Lower leg skin (tissue), 4 donors: Measurements from ENCODE around the gene CEBPA. TPM values are rescaled to one million over a fixed set of nuclear protein-coding genes. Genes with fewer than 3 reads are reported as not detected.

Experiments
- DNase-seq, 2 donors: peaks; one replicate each; pipeline ENCODE4 v3.0.0-alpha.2; 2019; ENCODE audit warnings: low spot score in 2 of 2
- H3K4me3 ChIP-seq: fragments of 200-600 bp; sonication (generic); 2 replicates; pipeline ENCODE4 v1.5.1; 2017; ENCODE audit warnings: mild to moderate bottlenecking, low read depth; ENCODE audit not compliant: poor library complexity, severe bottlenecking
- CTCF ChIP-seq, 3 donors: fragments of 450-650 bp; IDR thresholded peaks; one replicate each; pipeline ENCODE4 v1.5.1; 2016; ENCODE audit warnings: antibody characterized with exemption in 3 of 3, mild to moderate bottlenecking in 3 of 3, moderate library complexity in 2 of 3
- POLR2A ChIP-seq, 2 donors: fragments of 450-650 bp; IDR thresholded peaks; one replicate each; pipeline ENCODE4 v1.6.1; 2016 to 2017; ENCODE audit warnings: antibody characterized with exemption in 2 of 2, mild to moderate bottlenecking in 1 of 2, moderate library complexity in 1 of 2
- WGBS, 2 donors: methylation state at CpG; one replicate each; pipeline ENCODE4 v1.1.5; 2018; 5-methylcytosine and 5-hydroxymethylcytosine counted together
- intact Hi-C: fragments of 100-400 bp; cut with DNase I; formaldehyde crosslinking; loops from one replicate; pipeline ENCODE4 v1.15.0; 2023; ENCODE audit warnings: low total_unique reads
- total RNA-seq, 4 donors: library from RNA; depleted of rRNA; stranded (reverse); fragments of >200 nt; gene quantifications; one replicate each; pipeline ENCODE4 v1.1.0, GENCODE V29; 2016

The CEBPA gene
- total RNA-seq, 4 donors from 2014 or later: 228 to 297 (median 255) TPM

GRCh38 chr19:33332248-33332647 lies 29.9 kb upstream of the CEBPA start:
- 77 to 83% methylated on average over 5 of the region's 5 CpGs for WGBS, 2 donors
- TF ChIP-seq CTCF (IDR thresholded peaks at IDR 0.05) (no peak), POLR2A (IDR thresholded peaks at IDR 0.05) (no peak)
- no peak overlapping the region for H3K4me3 ChIP-seq
- no peak for DNase-seq
- intact Hi-C loops: no loop called here

- WGBS, 2 donors: 78 to 84% methylated on average over 4 of the region's 4 CpGs
These were observed 27.4 kb upstream of the CEBPA start for GRCh38 chr19:33329736-33330135.

GRCh38 chr19:33329060-33329459 lies 26.7 kb upstream of the CEBPA start:
- intact Hi-C loops: no loop called here
- no peak for TF ChIP-seq POLR2A (IDR thresholded peaks at IDR 0.05)
- no peak for TF ChIP-seq CTCF (IDR thresholded peaks at IDR 0.05)
- DNase-seq: no peak
- 79 to 87% methylated on average over 8 of the region's 8 CpGs for WGBS, 2 donors
- no peak overlapping the region for H3K4me3 ChIP-seq

More at GRCh38 chr19:33329736-33330135, 27.4 kb upstream of the CEBPA start:
- no peak overlapping the region for H3K4me3 ChIP-seq
- intact Hi-C loops: no loop called here
- DNase-seq: no peak
- TF ChIP-seq POLR2A (IDR thresholded peaks at IDR 0.05) (no peak), CTCF (IDR thresholded peaks at IDR 0.05) (no peak)

- TF ChIP-seq CTCF (IDR thresholded peaks at IDR 0.05) (no peak), POLR2A (IDR thresholded peaks at IDR 0.05) (no peak)
- intact Hi-C loops: no loop called here
- WGBS, 2 donors: 25 to 34% methylated on average over 5 of the region's 5 CpGs
- H3K4me3 ChIP-seq: no peak overlapping the region
- DNase-seq: peak in 1 of 2 donors; percentile 69
These were observed 23.6 kb upstream of the CEBPA start for GRCh38 chr19:33325920-33326319.

GRCh38 chr19:33324628-33325027 lies 22.3 kb upstream of the CEBPA start:
- 84 to 90% methylated on average over 3 of the region's 3 CpGs for WGBS, 2 donors
- DNase-seq: no peak
- intact Hi-C loops: no loop called here

More at GRCh38 chr19:33324628-33325027, 22.3 kb upstream of the CEBPA start:
- H3K4me3 ChIP-seq: no peak overlapping the region
- TF ChIP-seq CTCF (IDR thresholded peaks at IDR 0.05): no peak
- no peak for TF ChIP-seq POLR2A (IDR thresholded peaks at IDR 0.05)
